ENCODE measurements around the gene FNTB.
"Not testable (repeated sequence)": the region's sequence is repeated elsewhere in the genome, so short reads cannot be mapped to it uniquely, and the experiment has no call there.

Gene FNTB

DNA sequence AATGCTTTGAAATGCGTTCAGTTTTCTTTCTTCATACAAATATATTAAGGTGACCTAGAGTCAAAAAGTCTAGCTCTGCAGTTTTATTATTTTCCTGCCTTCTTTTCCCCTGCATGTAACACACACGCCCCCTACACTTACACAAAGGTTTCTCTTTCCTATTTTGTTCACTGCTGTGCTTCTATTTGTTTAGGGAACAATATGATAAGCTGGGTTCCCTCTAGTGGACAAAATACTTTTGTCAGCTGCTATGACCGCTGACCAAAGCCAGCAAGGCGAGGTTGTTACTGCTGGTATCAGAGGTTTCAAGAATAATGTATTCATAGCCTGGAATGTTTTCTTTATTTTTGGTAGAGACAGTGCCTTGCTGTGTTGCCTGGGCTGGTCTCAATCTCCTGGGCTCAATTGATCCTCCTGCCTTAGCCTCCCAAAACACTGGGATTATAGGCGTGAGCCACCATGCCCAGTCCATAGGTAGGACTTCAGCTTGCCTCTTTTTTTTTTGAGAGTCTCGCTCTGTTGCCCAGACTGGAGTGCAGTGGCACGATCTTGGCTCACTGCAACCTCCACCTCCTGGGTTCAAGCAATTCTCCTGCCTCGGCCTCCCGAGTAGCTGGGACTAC lies 33.4 kb downstream of the FNTB start:
- DNase-seq = peak; percentile 81

DNA sequence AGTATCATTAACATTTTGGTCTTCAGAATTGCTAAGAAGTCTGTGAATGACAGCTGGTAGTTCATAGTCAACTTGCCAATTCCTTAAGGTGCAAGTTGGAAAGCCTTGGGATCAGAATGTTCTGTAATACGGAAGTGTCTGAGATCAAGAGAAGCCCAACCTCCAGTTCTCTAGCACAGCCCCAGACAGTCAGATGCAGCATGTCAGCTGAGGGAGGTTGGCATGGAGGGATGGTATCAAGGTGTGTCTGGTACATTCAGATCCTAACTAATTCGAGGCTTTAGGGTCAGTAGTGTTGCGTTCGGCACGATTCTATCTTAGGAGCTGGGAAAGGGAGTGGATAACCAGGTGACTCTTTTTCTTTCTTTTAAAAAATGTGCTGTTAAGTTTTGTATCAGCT lies 38.3 kb downstream of the FNTB start:
- DNase-seq = no peak

DNA sequence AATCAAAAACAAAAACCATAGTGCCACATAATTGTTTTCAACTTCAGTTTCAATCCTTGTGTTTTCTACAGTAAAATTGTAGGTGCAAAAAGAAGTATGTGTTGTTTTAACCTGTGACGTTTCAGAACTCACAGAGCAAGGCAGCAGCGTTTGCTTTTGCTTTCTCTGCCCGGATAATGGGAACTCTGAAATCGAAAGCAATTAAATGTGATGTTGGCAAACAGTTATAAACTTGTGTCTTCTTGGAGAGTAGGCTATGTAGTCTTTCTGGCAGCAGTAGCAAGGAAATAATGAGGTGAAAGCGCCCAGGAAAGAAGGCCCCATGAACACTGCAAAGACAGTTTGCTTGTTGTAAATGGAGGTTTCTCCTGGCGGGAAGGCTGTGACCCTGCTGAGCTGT lies 39.1 kb downstream of the FNTB start:
- DNase-seq = no peak

DNA sequence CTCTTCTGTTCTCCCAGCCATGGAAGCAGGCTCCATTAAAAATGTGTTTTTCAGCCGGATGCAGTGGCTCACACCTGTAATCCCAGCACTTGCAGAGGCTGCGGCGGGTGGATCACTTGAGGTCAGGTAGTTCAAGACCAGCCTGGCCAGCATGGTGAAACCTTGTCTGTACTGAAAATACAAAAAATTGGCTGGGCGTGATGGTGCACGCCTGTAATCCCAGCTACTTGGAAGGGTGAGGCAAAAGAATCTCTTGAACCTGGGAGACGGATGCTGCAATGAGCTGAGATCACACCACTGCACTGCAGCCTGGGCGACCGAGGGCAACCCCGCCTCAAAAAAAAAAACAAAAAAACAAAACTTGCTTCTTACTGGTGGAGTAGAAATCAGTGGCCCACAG lies 39.8 kb downstream of the FNTB start:
- no peak for DNase-seq

- DNase-seq = no peak
These were observed 40.6 kb downstream of the FNTB start for GRCh38 chr14:65027127-65027799.

DNA sequence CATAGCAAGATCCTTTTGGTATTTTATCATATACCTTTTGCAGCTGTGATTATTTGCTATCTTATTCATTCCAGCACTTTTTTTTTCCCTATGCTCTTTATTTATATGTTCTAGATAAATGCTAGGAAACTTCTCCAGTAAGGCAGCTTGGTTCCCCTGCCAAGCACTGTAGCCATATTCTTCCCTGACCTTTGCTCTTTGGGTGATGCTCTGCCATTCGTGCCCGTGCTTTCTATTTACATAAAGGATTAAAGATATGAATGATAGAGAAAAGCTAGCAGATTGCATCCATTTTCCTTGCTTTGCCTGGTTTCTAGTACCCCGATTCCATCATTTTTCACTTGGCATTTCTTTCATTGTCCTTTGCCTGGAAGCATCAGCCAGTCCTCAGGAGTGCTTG lies 42.2 kb downstream of the FNTB start:
- DNase-seq = no peak

- not testable (repeated sequence) for DNase-seq
These were observed 44.6 kb downstream of the FNTB start for GRCh38 chr14:65031321-65031720.

GRCh38 chr14:65032319-65032718 lies 45.6 kb downstream of the FNTB start:
- no peak for DNase-seq

GRCh38 chr14:65033181-65033580 lies 46.5 kb downstream of the FNTB start:
- DNase-seq = no peak

GRCh38 chr14:65034021-65034420 lies 47.3 kb downstream of the FNTB start:
- DNase-seq = no peak

DNA sequence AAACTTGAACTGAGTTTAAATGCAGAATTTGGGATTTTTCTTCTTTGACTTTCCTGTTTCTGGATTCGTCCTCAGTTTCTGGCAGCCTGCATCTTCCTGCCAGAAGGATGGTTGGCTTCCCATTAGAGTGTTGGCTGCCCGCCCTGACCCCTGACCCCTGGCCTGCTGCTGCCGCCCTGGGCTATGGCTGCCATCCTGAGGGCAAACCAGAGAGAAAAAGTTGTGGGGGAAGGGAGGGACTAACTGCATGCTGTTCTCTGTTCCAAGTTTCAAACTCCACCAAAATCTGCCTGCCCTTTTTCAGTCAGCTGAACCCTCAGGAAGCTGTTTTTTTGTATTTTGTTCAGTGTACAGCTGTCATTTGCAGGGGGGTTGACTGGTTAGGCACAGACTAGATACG lies 48.4 kb downstream of the FNTB start:
- DNase-seq = no peak

DNA sequence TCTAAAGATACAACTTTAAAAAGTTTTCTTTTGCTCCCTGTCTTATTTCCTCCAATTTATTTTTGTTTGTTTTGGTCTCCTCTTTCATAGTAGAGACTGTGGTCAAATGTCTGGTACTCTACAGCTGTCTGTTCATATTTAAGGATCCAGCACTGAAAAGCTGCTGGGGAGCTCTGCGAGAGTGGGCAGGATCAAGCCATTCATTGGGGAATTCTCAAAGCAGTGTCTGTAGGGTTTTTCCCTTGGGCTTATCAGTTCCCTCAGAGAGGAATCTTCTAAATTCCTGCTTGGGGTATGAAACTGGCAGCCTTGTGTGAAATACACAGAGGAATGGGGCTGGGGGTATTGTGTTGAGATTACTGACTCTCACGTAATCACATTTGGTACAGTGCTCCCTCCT lies 52.3 kb downstream of the FNTB start:
- no peak for DNase-seq

- DNase-seq = peak; percentile 22
These were observed 54.2 kb downstream of the FNTB start for GRCh38 chr14:65040666-65041433.

DNA sequence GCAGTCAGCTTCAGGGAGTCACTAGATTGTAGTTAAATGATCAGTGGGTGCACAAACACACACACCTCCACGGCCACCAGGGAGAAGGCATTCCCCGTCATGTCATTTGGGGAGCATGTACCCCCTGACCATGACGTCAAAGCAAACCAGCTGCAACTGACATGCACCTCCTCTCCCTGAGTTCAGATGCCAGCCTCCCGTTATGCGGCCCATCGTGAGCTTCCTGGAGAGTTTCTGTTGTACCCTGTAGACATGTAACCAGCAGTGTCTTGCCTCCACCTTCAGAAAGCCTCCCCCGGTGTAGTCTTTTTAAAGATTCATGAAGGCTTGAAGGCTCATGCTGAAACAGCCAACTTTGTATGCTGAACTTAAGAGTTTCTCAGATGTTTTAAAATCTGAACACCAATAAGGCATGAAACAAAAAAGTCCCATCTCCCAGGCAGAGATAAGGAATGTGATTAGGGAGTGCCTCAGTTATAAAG lies 54.8 kb downstream of the FNTB start:
- DNase-seq = no peak

- DNase-seq = no peak
These were observed 55.6 kb downstream of the FNTB start for GRCh38 chr14:65042296-65042695.

DNA sequence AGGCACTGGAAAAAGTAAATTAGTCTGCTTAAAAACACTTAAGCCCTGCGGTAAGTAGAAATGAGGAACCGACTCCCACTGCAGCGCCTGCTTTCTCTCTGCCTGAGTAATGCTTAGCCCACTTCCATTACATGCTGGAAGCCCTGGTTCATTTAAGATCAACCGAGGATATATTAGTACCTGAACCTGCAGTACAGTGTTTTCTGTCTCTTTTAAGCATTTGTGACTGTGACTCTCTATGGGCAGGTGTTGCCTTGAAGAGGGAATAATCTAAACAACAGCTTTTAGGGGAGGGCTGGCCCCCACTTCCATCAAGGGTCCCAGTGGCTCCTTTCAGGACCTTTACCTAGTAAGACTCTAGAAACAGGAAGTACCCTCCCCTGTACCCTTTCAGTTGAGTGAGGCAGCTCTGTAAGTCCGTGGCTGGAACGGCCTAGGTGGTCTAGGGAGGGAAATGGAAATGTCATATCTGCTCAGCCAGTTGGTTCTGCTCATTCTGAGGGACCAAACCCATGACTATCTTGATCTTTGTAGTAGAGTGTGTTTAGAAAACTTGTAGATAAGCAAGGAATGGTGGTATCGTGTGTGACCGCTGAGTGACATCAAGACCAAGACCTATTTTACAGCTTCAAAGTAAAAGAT lies 56.2 kb downstream of the FNTB start:
- DNase-seq = peak; percentile 97

DNA sequence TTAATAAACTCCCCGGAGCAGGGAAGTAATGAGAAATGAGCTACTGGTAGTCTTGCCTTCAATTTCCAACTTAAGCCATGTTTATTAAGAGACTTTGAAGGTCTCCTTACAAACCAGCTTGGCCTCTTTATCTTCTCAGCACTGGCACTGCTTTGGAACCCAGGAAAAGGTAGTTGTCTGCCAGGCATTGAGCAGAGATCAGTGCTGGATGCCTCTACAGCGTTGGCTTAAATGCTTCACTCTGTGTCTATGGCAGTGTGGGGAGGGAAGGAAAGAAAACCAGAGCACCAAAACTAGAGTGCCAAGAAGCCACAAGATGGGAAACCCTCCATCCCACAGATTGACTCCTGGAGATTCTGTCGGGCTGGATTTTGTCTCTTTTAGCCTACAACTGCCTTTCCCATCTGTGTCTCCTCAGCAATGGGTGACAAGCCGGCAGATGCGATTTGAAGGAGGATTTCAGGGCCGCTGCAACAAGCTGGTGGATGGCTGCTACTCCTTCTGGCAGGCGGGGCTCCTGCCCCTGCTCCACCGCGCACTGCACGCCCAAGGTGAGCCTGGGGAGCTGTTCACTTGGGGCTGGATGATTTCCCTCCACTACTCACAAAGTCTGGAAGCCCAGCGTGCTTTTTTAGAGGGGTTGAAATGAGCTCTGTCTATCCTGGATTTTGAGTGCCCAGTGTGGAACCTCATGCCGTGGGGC lies 57.3 kb downstream of the FNTB start:
- no peak for DNase-seq

DNA sequence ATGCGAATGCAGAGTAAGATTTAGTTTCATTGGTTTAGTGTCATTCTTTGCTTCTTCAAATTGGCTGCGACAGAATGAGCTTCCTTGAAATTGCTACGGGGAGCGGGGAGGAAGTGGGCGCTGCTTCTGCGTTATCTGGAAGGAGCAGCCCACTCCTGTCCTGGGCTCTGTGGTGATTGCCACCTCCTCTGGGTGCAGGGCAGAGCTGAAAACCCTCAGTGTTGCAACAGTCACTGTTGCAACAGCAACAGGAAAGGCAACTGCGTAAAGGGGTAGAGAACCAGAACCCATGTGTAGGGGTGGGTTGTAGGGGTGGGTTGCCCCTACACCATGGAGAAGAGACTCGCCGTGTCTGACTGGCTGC lies 57.9 kb downstream of the FNTB start:
- peak; percentile 97 for DNase-seq

DNA sequence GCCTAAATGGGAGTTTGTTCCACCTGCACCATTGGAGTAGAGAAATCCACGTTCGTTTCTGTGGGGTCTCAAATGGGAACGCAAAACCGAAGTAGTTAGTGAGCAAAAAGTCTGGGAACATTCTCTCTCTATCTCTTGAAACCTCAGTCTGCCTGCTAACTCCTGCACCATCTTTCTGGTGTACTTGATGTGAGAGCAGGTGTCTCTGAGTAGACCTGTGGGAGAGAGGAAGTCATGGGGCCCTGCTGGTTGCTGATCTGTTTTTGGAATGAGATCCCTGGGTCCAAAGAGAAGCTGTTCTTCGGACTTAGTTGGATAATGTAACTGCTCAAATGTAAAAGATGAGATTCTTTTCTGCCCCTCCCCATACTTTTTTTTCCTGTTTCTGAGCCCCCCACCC lies 58.3 kb downstream of the FNTB start:
- no peak for DNase-seq

DNA sequence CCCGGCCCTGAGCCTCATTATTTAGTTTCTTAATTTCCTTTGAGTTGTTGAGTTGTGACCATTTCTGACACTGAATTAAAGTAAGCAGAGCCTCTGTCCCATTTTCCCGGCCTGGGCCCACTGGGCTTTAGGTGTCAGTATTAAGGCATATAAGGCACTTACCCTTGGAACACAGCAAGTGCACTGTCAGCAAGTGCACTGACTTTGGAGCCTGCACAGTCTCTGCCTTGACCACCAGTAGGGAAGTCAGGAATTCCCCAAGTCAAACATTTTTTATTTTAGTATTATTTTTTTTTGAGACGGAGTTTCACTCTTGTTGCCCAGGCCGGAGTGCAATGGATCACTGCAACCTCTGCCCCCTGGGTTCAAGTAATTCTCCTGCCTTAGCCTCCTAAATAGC lies 59.0 kb downstream of the FNTB start:
- DNase-seq = no peak

GRCh38 chr14:65052832-65053231 lies 66.1 kb downstream of the FNTB start:
- no peak for DNase-seq

DNA sequence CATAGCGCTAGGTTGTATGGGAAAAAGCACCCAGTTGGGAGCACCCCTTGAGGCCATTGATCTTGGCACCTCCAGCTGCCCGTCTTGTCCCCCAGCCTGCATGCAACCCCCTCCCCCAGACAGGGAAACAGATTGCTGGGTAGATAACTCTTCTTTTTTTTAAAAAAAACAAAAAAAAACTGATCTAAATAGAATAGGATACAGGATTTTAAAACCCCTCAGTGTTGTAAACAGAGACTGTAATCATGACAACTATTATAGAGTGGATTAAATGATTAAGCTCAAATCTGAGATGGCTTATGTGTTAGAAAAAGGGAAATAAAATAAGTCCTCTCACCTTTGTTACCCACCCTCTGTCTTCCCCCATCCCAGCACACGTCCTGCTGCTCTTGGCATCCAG lies 66.8 kb downstream of the FNTB start:
- no peak for DNase-seq

DNA sequence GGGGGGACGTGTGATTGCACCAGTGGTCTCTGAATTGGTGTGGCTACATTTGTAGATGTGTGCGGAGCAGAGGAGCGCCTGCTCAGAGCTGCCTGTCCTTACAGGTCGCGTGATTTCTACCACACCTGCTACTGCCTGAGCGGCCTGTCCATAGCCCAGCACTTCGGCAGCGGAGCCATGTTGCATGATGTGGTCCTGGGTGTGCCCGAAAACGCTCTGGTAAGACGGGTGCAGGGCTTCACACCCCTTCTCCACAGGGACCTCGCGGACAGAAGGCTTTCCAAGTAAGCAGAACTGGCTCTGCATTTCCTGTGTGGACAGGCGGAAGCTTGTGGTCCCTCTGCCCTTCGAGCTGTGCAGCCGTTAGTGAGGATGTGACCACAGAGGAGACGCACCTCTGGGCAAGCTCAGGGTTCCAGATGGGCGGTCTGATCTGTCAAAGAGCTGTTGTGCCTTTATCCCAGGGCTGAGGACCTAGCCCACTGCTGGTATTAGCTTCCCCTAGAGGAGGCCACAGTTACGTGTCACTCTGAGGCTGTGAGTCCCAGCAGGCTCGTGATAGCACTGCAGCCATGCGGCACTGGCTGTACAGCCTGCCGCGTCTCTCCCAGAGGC lies 67.9 kb downstream of the FNTB start:
- peak; percentile 99 for DNase-seq
